Mesendoderm (in vitro differentiated cells): ENCODE data around the gene TWIST1.

Experiments used
- DNase-seq: peaks from one replicate; pipeline ENCODE4 v3.0.0; 2013
- H2AK5ac ChIP-seq: 2 replicates; pipeline ENCODE4 v1.6.1; 2013; ENCODE audit warnings: low read length, inconsistent platforms
- H2BK120ac ChIP-seq: 2 replicates; pipeline ENCODE4 v1.6.1; 2013; ENCODE audit warnings: low read depth, mild to moderate bottlenecking, low read length, moderate library complexity, mixed read lengths
- H2BK15ac ChIP-seq: replicated peaks from 2 replicates; pipeline ENCODE4 v1.6.1; 2013; ENCODE audit warnings: low read depth, mild to moderate bottlenecking, moderate library complexity
- H2BK5ac ChIP-seq: 2 replicates; pipeline ENCODE4 v1.6.1; 2013; ENCODE audit warnings: low read length, inconsistent platforms
- H3K18ac ChIP-seq: 2 replicates; pipeline ENCODE4 v1.6.1; 2013; ENCODE audit warnings: mild to moderate bottlenecking, low read length, mixed read lengths
- H3K23ac ChIP-seq: one replicate; pipeline ENCODE4 v1.6.1; 2013; ENCODE audit warnings: low read length
- H3K27ac ChIP-seq: 2 replicates; pipeline ENCODE4 v1.5.1; 2013; ENCODE audit warnings: low read depth, mild to moderate bottlenecking, inconsistent platforms, low read length, moderate library complexity
- H3K27me3 ChIP-seq: 2 replicates; pipeline ENCODE4 v1.6.1; 2013; ENCODE audit warnings: low read length, control low read depth, mild to moderate bottlenecking, inconsistent platforms; ENCODE audit not compliant: insufficient read depth, poor library complexity
- H3K36me3 ChIP-seq: 2 replicates; pipeline ENCODE4 v1.6.1; 2013; ENCODE audit warnings: low read length, inconsistent platforms; ENCODE audit not compliant: control insufficient read depth, insufficient read depth
- H3K4ac ChIP-seq: one replicate; pipeline ENCODE4 v1.6.1; 2013; ENCODE audit warnings: low read depth, mild to moderate bottlenecking, low read length, moderate library complexity
- H3K4me1 ChIP-seq: 2 replicates; pipeline ENCODE4 v1.6.1; 2013; ENCODE audit warnings: low read depth, low read length, inconsistent platforms; ENCODE audit not compliant: control insufficient read depth
- H3K4me2 ChIP-seq: 2 replicates; pipeline ENCODE4 v1.6.1; 2013; ENCODE audit warnings: low read length
- H3K4me3 ChIP-seq: 2 replicates; pipeline ENCODE4 v1.5.1; 2013; ENCODE audit warnings: mild to moderate bottlenecking, low read length
- H3K56ac ChIP-seq: one replicate; pipeline ENCODE4 v1.6.1; 2013; ENCODE audit warnings: low read length
- H3K79me1 ChIP-seq: 2 replicates; pipeline ENCODE4 v1.6.1; 2013; ENCODE audit warnings: low read length, inconsistent platforms
- H3K79me2 ChIP-seq: 2 replicates; pipeline ENCODE4 v1.6.1; 2013; ENCODE audit warnings: mild to moderate bottlenecking, low read length; ENCODE audit not compliant: control insufficient read depth, insufficient read depth
- H3K9ac ChIP-seq: 2 replicates; pipeline ENCODE4 v1.6.1; 2013; ENCODE audit warnings: low read length, inconsistent platforms
- H4K5ac ChIP-seq: one replicate; pipeline ENCODE4 v1.6.1; 2013; ENCODE audit warnings: low read length
- H4K8ac ChIP-seq: one replicate; pipeline ENCODE4 v1.6.1; 2013; ENCODE audit warnings: low read depth, mild to moderate bottlenecking, control low read depth, low read length, moderate library complexity
- WGBS: extraction: QIAGEN DNeasy Blood & Tissue Kit; methylation state at CpG from one replicate; pipeline ENCODE4 v1.1.7; 2013; ENCODE audit warnings: low lambda C conversion rate, missing lambda C conversion rate; ENCODE audit not compliant: insufficient coverage; ENCODE audit errors: extremely low coverage; 5-methylcytosine and 5-hydroxymethylcytosine counted together

The TWIST1 gene

GRCh38 chr7:19116121-19117090 is 1.0 kb downstream of the TWIST1 start:
- Histone ChIP-seq H2BK120ac (no peak overlapping the region), H3K4ac (no peak overlapping the region), H3K9ac (peak overlapping the region; percentile 80), H4K8ac (no peak overlapping the region), H3K79me1 (no peaks in the 10 kb centered on the region), H4K5ac (no peak overlapping the region), H3K36me3 (no peaks in the 10 kb centered on the region), H3K4me3 (peak overlapping the region; percentile 71), H3K23ac (no peak overlapping the region), H3K4me1 (peaks cover 4% of the 10 kb centered on the region), H3K56ac (peak overlapping the region; percentile 93), H3K4me2 (peak overlapping the region; percentile 63), H3K18ac (peak overlapping the region; percentile 1), H2BK15ac (no peak overlapping the region), H2BK5ac (no peak overlapping the region), H3K27me3 (peaks cover 40% of the 10 kb centered on the region), H2AK5ac (no peak overlapping the region), H3K27ac (no peak overlapping the region), H3K79me2 (no peaks in the 10 kb centered on the region)
- WGBS = no CpG with 5 or more reads among the region's 70 CpGs
- DNase-seq = peak; percentile 63

- no peaks in the 10 kb centered on the region for H3K79me2 ChIP-seq
- peaks cover 39% of the 10 kb centered on the region for H3K27me3 ChIP-seq
- no peak overlapping the region for H3K4ac ChIP-seq
- no peak overlapping the region for H2AK5ac ChIP-seq
- no peak overlapping the region for H4K5ac ChIP-seq
- WGBS = no CpG with 5 or more reads among the region's 2 CpGs
- no peak overlapping the region for H4K8ac ChIP-seq
- no peak overlapping the region for H3K56ac ChIP-seq
- no peak overlapping the region for H3K23ac ChIP-seq
- H2BK5ac ChIP-seq = no peak overlapping the region
- H3K4me1 ChIP-seq = peaks cover 4% of the 10 kb centered on the region
- H3K79me1 ChIP-seq = no peaks in the 10 kb centered on the region
- no peak overlapping the region for H3K4me2 ChIP-seq
- H2BK120ac ChIP-seq = no peak overlapping the region
- no peak overlapping the region for H3K18ac ChIP-seq
- H3K27ac ChIP-seq = no peak overlapping the region
- no peak overlapping the region for H3K9ac ChIP-seq
- H3K36me3 ChIP-seq = no peaks in the 10 kb centered on the region
- no peak for DNase-seq
- H3K4me3 ChIP-seq = no peak overlapping the region
- H2BK15ac ChIP-seq = no peak overlapping the region
Measured at GRCh38 chr7:19114551-19114855, 2.9 kb downstream of the TWIST1 start.

GRCh38 chr7:19113855-19114550 is 3.4 kb downstream of the TWIST1 start:
- Histone ChIP-seq H3K79me2 (no peaks in the 10 kb centered on the region), H3K27ac (no peak overlapping the region), H3K4me2 (no peak overlapping the region), H3K4me3 (no peak overlapping the region), H3K4me1 (peaks cover under 1% of the 10 kb centered on the region), H2BK15ac (no peak overlapping the region), H3K18ac (no peak overlapping the region), H3K27me3 (peaks cover 40% of the 10 kb centered on the region), H3K4ac (no peak overlapping the region), H3K79me1 (no peaks in the 10 kb centered on the region), H4K5ac (no peak overlapping the region), H2BK5ac (no peak overlapping the region), H3K9ac (no peak overlapping the region), H2AK5ac (no peak overlapping the region), H3K36me3 (no peaks in the 10 kb centered on the region), H2BK120ac (no peak overlapping the region), H3K56ac (no peak overlapping the region), H4K8ac (no peak overlapping the region), H3K23ac (no peak overlapping the region)
- no peak for DNase-seq
- WGBS = 100% methylated on average over 1 of the region's 3 CpGs

GRCh38 chr7:19113002-19113350 is 4.5 kb downstream of the TWIST1 start:
- Histone ChIP-seq H3K23ac (no peak overlapping the region), H2BK120ac (no peak overlapping the region), H3K27me3 (peaks cover 35% of the 10 kb centered on the region), H3K4me2 (no peak overlapping the region), H3K79me2 (no peaks in the 10 kb centered on the region), H3K4ac (no peak overlapping the region), H4K5ac (no peak overlapping the region), H4K8ac (no peak overlapping the region), H3K27ac (no peak overlapping the region), H2BK15ac (no peak overlapping the region), H2AK5ac (no peak overlapping the region), H3K9ac (no peak overlapping the region), H3K36me3 (no peaks in the 10 kb centered on the region), H3K4me1 (peaks cover 1% of the 10 kb centered on the region), H3K4me3 (no peak overlapping the region), H3K79me1 (no peaks in the 10 kb centered on the region), H2BK5ac (no peak overlapping the region), H3K18ac (no peak overlapping the region), H3K56ac (no peak overlapping the region)
- no CpG with 5 or more reads among the region's 4 CpGs for WGBS
- DNase-seq = no peak

- Histone ChIP-seq H3K36me3 (no peaks in the 10 kb centered on the region), H3K79me2 (no peaks in the 10 kb centered on the region), H3K4me2 (no peak overlapping the region), H3K23ac (no peak overlapping the region), H4K8ac (no peak overlapping the region), H3K9ac (no peak overlapping the region), H3K18ac (no peak overlapping the region), H3K4me1 (peaks cover 1% of the 10 kb centered on the region), H4K5ac (no peak overlapping the region), H3K4ac (no peak overlapping the region), H2BK120ac (no peak overlapping the region), H3K27ac (no peak overlapping the region), H2AK5ac (no peak overlapping the region), H2BK5ac (no peak overlapping the region), H3K4me3 (no peak overlapping the region), H2BK15ac (no peak overlapping the region), H3K27me3 (peaks cover 35% of the 10 kb centered on the region), H3K79me1 (no peaks in the 10 kb centered on the region), H3K56ac (no peak overlapping the region)
- no CpG with 5 or more reads among the region's 42 CpGs for WGBS
- DNase-seq = peak; percentile 41
Measured at GRCh38 chr7:19112274-19113001, 5.0 kb downstream of the TWIST1 start.
